ENCODE data around the gene TMEM271.

The TMEM271 gene

DNA sequence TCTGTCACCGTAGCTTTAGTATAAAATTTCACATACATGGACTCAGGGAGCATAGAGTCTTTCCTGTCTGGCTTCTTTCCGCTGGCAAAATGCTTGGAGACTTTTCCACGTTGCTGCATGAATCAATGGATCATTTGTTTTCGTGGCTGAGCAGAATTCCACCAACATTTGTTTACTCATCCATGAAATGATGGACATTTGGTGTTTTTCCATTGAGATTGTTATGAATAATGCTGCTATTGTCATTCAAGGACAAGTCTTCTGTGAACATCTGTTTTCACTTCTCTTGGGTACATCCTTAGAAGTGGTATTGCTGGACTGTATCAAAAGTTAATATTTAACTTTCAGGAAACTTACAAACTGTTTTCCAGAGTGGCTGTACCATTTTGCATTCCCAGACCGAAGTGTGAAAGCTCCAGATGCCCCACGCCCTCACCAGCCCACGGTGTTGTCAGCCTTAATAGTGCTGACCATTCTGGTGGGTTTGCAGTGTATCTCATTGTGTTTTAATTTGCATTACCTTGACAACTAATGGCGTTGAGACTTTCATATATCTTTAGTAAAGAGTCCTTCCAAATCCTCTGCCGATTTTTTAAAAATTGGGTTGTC is 5.8 kb upstream of the TMEM271 start:
- DNase-seq (ENCODE audit: insufficient read length, low spot score) (no peak), FAIRE-seq (no peak)

DNA sequence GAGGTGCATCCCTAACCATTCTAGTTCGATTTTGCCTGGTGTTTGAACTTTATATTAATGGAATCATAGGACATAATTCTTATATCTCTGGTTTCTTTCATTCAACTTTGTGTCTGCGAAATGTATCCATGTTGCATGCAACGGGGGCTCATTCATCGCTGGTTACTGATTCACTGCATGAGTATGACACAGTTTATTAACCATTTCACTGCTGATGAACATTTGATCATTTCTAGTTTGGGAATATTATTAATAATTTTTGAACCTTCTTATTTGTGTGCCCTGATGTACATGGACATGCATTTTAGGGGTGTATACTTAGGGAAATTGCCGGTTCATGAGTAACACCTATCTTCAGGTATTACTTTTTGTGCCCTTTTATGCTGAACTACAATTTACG is 5.1 kb upstream of the TMEM271 start:
- DNase-seq (ENCODE audit: insufficient read length, low spot score) (no peak), FAIRE-seq (no peak)

DNA sequence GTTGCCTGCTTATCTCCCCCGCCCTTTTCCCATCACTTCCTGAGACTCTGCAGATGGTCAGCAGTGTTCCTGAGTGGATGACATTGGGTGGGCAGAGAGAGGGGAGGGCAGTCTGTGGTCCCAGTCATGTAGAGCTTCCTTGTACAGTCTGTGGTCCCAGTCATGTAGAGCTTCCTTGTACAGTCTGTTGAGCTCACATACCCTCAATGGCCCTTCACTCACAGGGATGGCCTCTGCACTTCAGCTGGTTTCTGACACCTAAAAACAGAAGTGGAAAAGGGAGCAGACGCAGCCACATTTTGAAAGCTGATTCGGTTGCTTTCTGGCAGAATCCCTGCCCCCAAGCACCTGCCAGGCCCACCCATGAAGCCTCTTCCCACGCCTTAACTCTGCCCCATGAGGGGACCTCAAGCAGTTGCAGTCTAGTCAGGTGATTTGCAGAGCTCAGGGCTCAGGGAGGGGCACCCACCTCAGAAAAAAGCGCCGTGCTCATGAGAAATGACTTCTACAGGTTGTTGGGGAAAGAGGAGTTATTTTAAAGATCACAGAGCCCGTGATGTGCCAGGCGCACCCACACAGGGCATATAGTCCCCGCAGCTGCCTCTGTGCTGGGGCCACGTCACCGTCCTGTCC is 3.6 kb upstream of the TMEM271 start:
- FAIRE-seq (no peak), DNase-seq (ENCODE audit: insufficient read length, low spot score) (no peak)

GRCh38 chr4:578451-579443 is 2.7 kb upstream of the TMEM271 start:
- FAIRE-seq: no peak
- no peak for DNase-seq (ENCODE audit: insufficient read length, low spot score)

DNA sequence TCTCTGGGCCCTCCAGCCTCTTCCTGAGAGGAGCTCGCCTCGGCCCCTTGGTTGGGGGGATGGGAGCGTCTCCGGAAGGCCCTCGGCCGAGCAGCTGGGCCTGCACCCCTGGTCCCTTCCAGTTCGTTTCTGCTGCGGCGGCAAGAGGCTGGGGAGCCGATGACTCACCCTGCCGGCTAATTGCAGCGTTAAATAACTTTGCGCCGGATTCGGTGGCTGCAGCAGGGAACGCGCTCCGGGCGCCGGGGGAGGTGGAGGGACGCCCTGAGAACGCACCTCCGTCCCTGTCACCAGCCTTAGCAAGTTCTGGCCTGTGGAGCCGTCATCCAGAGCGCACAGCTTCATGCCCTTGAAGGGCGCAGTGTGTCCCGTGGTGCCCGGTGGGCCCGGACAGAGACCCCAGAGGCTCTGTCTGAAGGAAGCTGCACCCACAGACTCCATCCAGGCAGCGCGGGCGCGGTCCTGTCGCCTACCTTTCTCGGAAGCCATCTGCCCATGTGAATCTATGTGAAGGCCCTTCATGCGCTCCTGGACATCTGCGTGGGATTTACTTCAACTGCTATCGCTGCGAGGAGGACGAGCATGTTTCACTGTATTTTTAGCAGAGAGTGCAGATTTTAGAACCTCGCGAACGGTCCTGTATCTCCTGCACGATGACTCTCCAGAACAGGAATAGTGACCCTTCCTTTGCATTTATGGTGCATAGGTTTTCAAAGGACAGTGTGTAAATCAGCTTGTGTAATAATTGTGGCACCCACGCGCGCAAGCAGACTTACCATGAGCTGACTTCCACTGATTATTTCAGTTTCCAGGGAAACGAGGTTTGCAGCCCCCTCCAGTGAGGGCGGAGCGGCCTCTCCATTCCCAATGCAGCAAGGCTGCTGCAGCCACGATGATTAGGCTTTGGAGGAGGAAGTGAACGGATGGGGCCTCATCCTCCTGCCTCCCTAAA is 1.7 kb upstream of the TMEM271 start:
- peak; percentile 35 for DNase-seq (ENCODE audit: insufficient read length, low spot score)
- FAIRE-seq: no peak

- FAIRE-seq (peak; percentile 16), DNase-seq (ENCODE audit: insufficient read length, low spot score) (no peak)
Observed at GRCh38 chr4:576991-577498, 950 bp upstream of the TMEM271 start.

DNA sequence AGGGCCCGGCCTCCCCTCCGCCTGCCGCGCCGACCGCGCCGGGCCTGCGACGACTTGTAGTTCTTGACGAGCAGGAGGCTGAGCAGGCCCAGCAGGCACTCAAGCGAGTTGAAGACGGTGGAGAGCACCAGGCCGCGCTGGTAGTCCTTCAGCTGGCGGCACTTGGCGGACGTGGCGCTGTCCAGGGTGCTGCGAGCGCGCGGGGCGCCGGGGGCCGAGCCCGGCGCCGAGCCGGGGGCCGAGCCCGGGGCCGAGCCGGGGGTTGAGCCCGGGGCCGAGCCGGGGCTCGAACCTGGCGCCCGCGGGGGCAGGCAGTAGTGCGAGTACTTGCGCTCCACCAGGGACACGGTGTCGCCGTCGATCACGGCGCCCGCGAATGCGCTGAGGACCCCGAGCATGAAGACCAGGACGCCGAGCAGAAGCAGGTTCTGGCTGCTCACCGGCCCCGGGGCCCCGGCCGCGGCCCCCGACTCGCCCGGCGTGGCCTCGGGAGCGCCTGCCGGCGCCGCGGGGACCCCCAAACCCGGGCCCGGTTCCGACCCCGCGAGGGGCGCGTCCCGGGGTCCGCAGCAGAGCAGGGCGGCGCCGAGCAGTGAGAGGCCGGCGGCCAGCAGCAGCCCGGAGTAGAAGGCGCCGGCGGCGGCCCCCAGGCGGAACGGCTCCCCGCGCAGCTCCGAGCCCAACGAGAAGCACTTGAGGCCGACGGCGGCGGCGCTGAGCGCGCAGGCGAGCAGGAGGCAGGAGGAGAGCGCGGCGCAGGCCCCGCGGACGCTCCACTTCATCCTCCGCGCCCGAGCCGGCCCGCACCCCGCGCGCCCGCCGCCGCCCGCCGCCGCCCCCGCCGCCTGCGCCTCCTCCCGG is 584 bp downstream of the TMEM271 start:
- FAIRE-seq: no peak
- DNase-seq (ENCODE audit: insufficient read length, low spot score): no peak

DNA sequence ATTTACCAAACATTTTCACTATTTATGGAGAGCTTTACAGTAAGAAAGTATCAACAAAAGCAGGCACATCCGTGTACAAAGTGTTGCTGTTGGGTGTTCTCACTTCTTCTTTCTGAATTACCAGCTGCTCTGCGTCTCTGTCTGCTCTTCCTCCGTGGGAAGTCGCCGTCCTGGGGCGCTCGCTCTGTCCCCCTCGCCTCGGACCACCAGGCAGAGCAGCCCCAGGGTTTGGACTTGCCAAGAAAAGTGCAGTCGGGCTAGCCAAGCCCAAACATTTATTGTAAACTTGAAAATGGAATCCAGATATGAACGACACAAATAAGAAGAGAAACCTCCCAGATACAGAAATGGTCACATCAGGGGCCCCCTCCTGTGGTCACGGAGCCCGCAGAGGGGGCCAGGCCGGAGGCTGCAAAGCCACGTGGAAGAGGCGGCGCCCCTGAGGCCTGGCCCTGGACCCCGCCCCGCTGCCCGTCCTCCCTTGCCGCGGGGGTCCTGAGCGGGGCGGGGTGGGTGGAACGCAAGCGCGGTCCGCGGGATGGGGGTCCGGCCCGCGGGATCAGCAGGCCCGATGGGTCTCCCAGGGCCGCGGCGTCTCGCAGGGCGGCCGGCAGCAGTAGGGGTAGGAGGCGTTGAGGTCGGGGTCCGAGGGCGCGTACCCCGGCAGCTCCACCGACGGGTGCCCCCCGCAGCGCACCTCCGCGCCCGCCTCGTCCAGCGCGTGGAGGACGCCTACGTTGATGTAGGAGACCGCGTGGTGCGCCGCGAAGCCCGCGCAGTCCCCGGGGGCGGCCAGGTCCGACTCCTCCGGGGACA is 1.5 kb downstream of the TMEM271 start:
- DNase-seq (ENCODE audit: insufficient read length, low spot score): no peak
- FAIRE-seq: no peak

DNA sequence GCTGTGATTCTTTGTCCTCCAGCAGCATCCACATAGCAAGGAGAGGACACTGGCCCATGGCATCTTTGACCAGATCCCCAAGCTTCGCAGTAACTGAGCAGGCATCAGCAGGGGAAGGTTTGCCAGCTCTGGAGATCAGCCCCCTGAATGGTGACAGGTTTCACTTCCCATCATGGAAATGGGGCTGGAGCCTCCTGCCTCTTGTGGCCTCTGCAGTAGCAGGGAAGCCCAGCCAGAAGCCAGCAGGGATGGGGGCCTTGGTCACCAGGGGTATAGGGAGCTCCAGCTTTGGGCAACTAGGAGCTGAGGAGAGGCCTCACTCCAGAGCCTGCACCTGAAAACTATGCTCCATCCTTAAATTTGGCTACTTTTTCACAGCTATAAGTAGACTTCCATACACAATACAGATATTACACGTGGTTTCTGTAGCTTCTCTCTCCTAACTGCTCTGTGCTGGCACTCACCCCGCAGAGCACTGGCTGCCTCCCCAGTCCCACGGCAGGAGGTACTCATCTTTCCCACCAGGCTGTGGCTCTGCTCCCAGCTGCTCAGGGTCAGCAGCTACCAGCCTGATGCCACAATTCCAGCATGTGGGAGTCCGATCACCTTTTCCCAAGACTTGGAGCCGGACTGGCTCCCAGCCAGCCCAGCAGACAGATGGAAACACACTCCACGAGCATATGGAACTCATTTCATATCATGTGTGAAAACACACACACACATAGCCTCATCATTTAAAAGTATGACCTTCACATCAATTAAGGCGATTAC is 2.8 kb downstream of the TMEM271 start:
- no peak for FAIRE-seq
- DNase-seq (ENCODE audit: insufficient read length, low spot score): no peak

- DNase-seq (ENCODE audit: insufficient read length, low spot score) (no peak), FAIRE-seq (no peak)
Observed at GRCh38 chr4:572594-572993, 3.5 kb downstream of the TMEM271 start.

DNA sequence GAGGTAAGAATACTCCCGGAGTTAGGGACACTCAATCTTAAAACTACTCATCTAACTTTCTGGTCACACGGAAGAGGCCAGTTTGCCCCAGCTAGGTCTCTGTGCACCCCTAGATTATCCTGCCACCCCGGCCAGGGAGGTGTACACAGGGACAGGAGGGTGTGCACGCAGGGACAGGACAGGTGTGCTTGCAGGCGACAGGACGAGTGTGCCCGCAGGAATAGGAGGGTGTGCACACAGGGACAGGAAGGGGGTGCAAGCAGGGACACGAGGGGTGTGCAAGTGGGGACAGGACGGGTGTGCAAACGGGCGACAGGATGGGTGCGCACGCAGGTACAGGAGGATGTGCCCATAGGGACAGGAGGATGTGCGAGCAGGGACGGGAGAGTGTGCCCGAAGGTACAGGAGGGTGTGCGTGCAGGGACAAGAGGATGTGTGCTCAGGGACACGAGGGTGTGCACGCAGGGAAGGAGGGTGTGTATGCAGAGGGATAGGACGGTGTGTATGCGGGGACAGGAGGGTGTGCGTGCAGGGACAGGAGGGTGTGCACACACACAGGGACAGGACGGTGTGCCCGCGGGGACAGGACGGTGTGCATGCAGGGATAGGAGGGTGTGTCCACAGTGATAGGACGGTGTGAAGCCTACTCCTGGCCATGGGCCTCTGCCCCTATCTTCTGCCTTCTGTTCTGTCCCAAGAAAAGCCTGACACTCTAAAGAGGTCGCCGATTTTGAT is 4.1 kb downstream of the TMEM271 start:
- DNase-seq (ENCODE audit: insufficient read length, low spot score) (no peak), FAIRE-seq (peak; percentile 33)

GRCh38 chr4:570754-571153 is 5.3 kb downstream of the TMEM271 start:
- DNase-seq (ENCODE audit: insufficient read length, low spot score) (no peak), FAIRE-seq (no peak)

DNA sequence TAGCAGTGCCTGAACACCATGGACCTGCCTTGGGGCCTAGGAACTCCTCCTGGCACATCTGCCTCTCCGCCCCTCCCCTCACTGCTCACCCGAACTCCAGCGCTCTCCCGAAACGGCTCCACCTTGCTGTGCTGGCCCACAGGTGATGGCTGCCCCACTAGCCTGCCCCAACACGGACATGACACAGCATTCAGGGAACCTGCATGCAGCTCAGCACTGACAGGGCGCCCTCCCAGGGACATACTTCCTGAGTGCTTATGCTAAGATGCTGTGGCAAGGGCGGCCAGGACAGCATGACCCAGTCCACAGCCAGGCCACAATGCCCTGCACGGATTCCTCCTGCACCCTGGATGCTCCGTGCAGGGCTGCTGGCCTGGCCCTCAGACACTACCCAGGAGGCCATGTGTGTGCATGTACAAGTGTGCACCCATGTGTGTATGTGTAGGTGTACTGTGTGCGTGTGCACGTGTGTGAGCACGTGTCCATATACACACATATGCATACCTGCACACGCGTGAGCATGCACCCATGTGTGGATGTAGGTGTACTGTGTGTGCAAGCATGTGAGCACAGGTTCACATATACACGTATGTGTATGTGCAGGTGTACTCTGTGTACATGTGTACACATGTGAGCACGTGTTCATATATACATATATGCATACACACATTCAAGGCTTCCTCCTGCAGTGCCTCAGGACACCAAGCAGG is 6.0 kb downstream of the TMEM271 start:
- no peak for DNase-seq (ENCODE audit: insufficient read length, low spot score)
- FAIRE-seq: peak; percentile 73

DNA sequence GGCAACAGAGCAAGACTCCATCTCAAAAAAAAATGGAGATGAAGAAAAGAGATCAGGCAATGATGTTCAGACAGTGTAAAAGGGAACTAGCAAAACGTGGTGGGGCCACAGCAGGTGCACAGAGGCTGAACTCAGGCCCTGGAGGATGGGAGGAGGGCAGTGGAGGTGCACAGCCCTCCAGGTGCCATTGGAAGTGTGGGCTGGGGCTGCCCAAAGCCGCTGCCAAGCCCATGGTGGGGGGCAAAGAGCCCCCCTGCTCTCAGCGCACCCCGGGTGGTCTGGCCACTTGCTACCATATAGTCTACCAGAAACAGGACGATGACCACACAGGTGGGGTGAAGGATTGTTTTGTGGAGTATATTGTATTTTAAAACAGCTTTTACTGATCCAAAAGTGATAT is 7.1 kb downstream of the TMEM271 start:
- FAIRE-seq (no peak), DNase-seq (ENCODE audit: insufficient read length, low spot score) (no peak)

- no peak for FAIRE-seq
Observed at GRCh38 chr4:568351-568652, 7.8 kb downstream of the TMEM271 start.

GRCh38 chr4:567457-568350 is 8.4 kb downstream of the TMEM271 start:
- FAIRE-seq: no peak
- no peak for DNase-seq (ENCODE audit: insufficient read length, low spot score)

More at GRCh38 chr4:568351-568652, 7.8 kb downstream of the TMEM271 start:
- DNase-seq (ENCODE audit: insufficient read length, low spot score): no peak

Measured in HTR-8/SVneo (cell line).